ENCODE data around the gene MS4A4E.

DNA sequence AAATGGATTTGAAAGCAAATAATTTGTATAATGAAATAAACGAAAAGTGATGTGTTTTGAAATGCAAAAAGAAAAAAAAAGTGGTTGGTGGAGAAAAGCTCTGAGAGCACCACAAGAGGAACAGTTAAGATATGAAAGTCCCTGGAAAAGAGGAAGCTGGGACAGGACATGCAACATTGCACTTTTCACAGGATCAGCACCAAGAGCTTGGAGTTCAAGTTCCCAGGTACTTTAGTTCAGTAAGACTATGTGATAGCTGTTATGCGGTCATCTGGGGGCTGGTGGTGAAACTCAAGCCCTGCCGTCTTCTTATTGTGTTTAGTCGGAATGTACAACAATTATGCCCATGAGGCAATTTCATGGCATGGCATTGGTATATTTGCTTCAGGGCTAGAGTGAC, 20.5 kb upstream of the MS4A4E start:
- TF ChIP-seq POLR2AphosphoS5 (IDR thresholded peaks at IDR 0.05) (no peak), POLR2A (IDR thresholded peaks at IDR 0.05) (no peak)
- TF ChIP-seq, protein P1, sequence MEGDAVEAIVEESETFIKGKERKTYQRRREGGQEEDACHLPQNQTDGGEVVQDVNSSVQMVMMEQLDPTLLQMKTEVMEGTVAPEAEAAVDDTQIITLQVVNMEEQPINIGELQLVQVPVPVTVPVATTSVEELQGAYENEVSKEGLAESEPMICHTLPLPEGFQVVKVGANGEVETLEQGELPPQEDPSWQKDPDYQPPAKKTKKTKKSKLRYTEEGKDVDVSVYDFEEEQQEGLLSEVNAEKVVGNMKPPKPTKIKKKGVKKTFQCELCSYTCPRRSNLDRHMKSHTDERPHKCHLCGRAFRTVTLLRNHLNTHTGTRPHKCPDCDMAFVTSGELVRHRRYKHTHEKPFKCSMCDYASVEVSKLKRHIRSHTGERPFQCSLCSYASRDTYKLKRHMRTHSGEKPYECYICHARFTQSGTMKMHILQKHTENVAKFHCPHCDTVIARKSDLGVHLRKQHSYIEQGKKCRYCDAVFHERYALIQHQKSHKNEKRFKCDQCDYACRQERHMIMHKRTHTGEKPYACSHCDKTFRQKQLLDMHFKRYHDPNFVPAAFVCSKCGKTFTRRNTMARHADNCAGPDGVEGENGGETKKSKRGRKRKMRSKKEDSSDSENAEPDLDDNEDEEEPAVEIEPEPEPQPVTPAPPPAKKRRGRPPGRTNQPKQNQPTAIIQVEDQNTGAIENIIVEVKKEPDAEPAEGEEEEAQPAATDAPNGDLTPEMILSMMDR (IDR thresholded peaks at IDR 0.05): no peak

Measured in prostate gland (tissue), 2 donors.